GM12878 (cell line): ENCODE results near the gene USP28. TPM values are rescaled to one million over a fixed set of nuclear protein-coding genes. Genes with fewer than 3 reads are reported as not detected.

Experiments
- ATAC-seq: fragments of 200-7000 bp; cut with Tn5 transposase; 3 replicates; pipeline ENCODE4 v1.9.1; 2020; ENCODE audit warnings: mild to moderate bottlenecking, moderate library complexity
- BruUV-seq: library from RNA; stranded (reverse); fragments of 400-500 nt; replicated peaks from 2 replicates; lab custom pipeline; 2021; lab: Mats Ljungman, UMichigan
- CTCF ChIA-PET: fragments of 300-600 bp; sonication (Branson Sonifier 250); formaldehyde crosslinking; extraction: SDS; loops from one replicate; lab custom pipeline; 2021; ENCODE audit warnings: inconsistent platforms; lab: Yijun Ruan, JAX
- POLR2A ChIA-PET: fragments of 350-600 bp; formaldehyde crosslinking; extraction: SDS; loops from one replicate; lab custom pipeline; 2021; ENCODE audit warnings: inconsistent platforms; lab: Charles Lee
- RAD21 ChIA-PET: fragments of 300-600 bp; sonication (Branson Sonifier 250); formaldehyde crosslinking; loops from one replicate; lab custom pipeline; 2023; ENCODE audit warnings: antibody characterized with exemption; ENCODE audit not compliant: unreplicated experiment; lab: Charles Lee
- SMC1A ChIA-PET: fragments of 300-600 bp; sonication (Branson Sonifier 250); formaldehyde crosslinking; loops from one replicate; lab custom pipeline; 2023; ENCODE audit not compliant: unreplicated experiment, uncharacterized antibody; lab: Charles Lee
- DNase-seq: peaks from one replicate; pipeline ENCODE4 v3.0.0-alpha.2; 2011; ENCODE audit warnings: low read depth, low spot score
- FAIRE-seq: peaks from 3 replicates; lab custom pipeline; 2011; peaks lifted over from hg19 to GRCh38; lab: Jason Lieb, UNC
- H2AFZ ChIP-seq: 2 replicates; pipeline ENCODE4 v1.6.0; 2011; ENCODE audit warnings: low read depth, low read length, control low read depth; ENCODE audit not compliant: control insufficient read depth
- H3K27ac ChIP-seq: 2 replicates; pipeline ENCODE4 v1.5.1; 2011; ENCODE audit warnings: control low read depth; ENCODE audit not compliant: control insufficient read depth, insufficient read depth
- H3K27me3 ChIP-seq, 2 experiments: replicated peaks in 1 of 2; 2 replicates each; pipeline versions ENCODE4 v1.6.0 to v1.6.1; 2011; ENCODE audit warnings: low read length in 1 of 2; ENCODE audit not compliant: control insufficient read depth in 2 of 2, insufficient read depth in 2 of 2
- H3K36me3 ChIP-seq, 2 experiments: 2 replicates each; pipeline ENCODE4 v1.5.1; 2011; ENCODE audit warnings: low read length in 1 of 2; ENCODE audit not compliant: control insufficient read depth in 2 of 2, insufficient read depth in 2 of 2
- H3K4me1 ChIP-seq: 2 replicates; pipeline ENCODE4 v1.6.1; 2011; ENCODE audit warnings: mild to moderate bottlenecking, low read length, moderate library complexity, mixed read lengths; ENCODE audit not compliant: control insufficient read depth, insufficient read depth
- H3K4me2 ChIP-seq: 2 replicates; pipeline ENCODE4 v1.6.0; 2011; ENCODE audit warnings: control low read depth; ENCODE audit not compliant: control insufficient read depth, insufficient read depth
- H3K4me3 ChIP-seq: fragments of 200-600 bp; sonication (generic); 2 replicates; pipeline ENCODE4 v1.5.1; 2016
- H3K79me2 ChIP-seq: 2 replicates; pipeline ENCODE4 v1.6.0; 2011; ENCODE audit warnings: low read length; ENCODE audit not compliant: control insufficient read depth, insufficient read depth
- H3K9ac ChIP-seq: 2 replicates; pipeline ENCODE4 v1.8.0; 2011; ENCODE audit warnings: low read length, control low read depth, mixed read lengths; ENCODE audit not compliant: control insufficient read depth, insufficient read depth
- H3K9me3 ChIP-seq: replicated peaks from 3 replicates; pipeline ENCODE4 v1.5.1; 2011; ENCODE audit warnings: mild to moderate bottlenecking, low read length; ENCODE audit not compliant: control insufficient read depth, insufficient read depth
- H4K20me1 ChIP-seq: 2 replicates; pipeline ENCODE4 v1.6.0; 2011; ENCODE audit not compliant: control insufficient read depth, insufficient read depth
- CHD2 ChIP-seq: IDR thresholded peaks from 2 replicates; pipeline ENCODE4 v1.6.1; 2011; ENCODE audit warnings: low read depth, low read length, improper control_type of control experiment, borderline replicate concordance
- EED ChIP-seq: sonication (generic); IDR thresholded peaks from 2 replicates; pipeline ENCODE4 v1.6.1; 2016; ENCODE audit warnings: antibody characterized with exemption, low read depth
- EZH2 ChIP-seq: IDR thresholded peaks from 2 replicates; pipeline ENCODE4 v1.6.1; 2012; ENCODE audit warnings: low read depth, mild to moderate bottlenecking, control low read depth, inconsistent platforms, low read length, borderline replicate concordance; ENCODE audit not compliant: control insufficient read depth
- HCFC1 ChIP-seq: fragments of 150-350 bp; IDR thresholded peaks from 2 replicates; pipeline ENCODE4 v1.6.1; 2014; ENCODE audit warnings: low read length
- PAX5 ChIP-seq: IDR thresholded peaks from 2 replicates; pipeline ENCODE4 v1.6.1; 2011; ENCODE audit warnings: low read depth, low read length, borderline replicate concordance
- POLR2AphosphoS5 ChIP-seq: IDR thresholded peaks from 2 replicates; pipeline ENCODE4 v1.6.1; 2011; ENCODE audit warnings: mild to moderate bottlenecking, low read length, inconsistent platforms
- SRF ChIP-seq, 2 experiments: IDR thresholded peaks; 2 replicates each; pipeline ENCODE4 v1.6.1; 2011; ENCODE audit warnings: low read depth in 2 of 2, low read length in 2 of 2, mild to moderate bottlenecking in 1 of 2, moderate library complexity in 1 of 2
- STAT3 ChIP-seq: IDR thresholded peaks from 2 replicates; pipeline ENCODE4 v1.6.1; 2011; ENCODE audit warnings: low read depth, low read length, improper control_type of control experiment
- WGBS: methylation state at CpG from one replicate; pipeline ENCODE4 v1.1.6; 2016; ENCODE audit warnings: low lambda C conversion rate; ENCODE audit not compliant: insufficient replicate concordance, insufficient coverage; ENCODE audit errors: missing lambda C conversion rate; 5-methylcytosine and 5-hydroxymethylcytosine counted together
- in situ Hi-C: fragments of 300-500 bp; cut with MboI; formaldehyde crosslinking; loops from 9 replicates; pipeline ENCODE4 v1.14.3; 2018; ENCODE audit warnings: mixed read lengths
- intact Hi-C: fragments of 100-400 bp; cut with micrococcal nuclease; formaldehyde crosslinking; loops from one replicate; pipeline ENCODE4 v1.14.2; 2022; ENCODE audit not compliant: unreplicated experiment
- polyA plus RNA-seq, 11 experiments: library from polyadenylated mRNA; depleted of rRNA in 4 of 11; unstranded in 6 of 11; stranded (reverse) in 5 of 11; fragments of >200 nt; fragmentation: Nextera tagmentation in 4 of 11; fragmentation: Illumina TruSeq in 1 of 11; extraction: Ambion mirVana in 4 of 11; extraction: Trizol in 1 of 11; gene quantifications; 1 replicate in 1 of 11; 2 replicates in 10 of 11; pipeline versions ENCODE4 v1.2.1 to v1.2.3, GENCODE V29; 2011 to 2016; ENCODE audit warnings: inconsistent platforms in 2 of 11, missing spikeins in 2 of 11, low read depth in 1 of 11
- total RNA-seq, 4 experiments: library from RNA; depleted of rRNA in 3 of 4; stranded (reverse); fragments of >200 nt in 3 of 4; fragmentation: Illumina TruSeq in 1 of 4; extraction: Trizol in 1 of 4; gene quantifications; 2 replicates each; pipeline versions ENCODE4 v1.2.1 to v1.2.3, GENCODE V29; 2013 to 2021
- TF ChIP-seq, protein P1 (sequence below): IDR thresholded peaks from 2 replicates; pipeline ENCODE4 v1.6.1; 2011; ENCODE audit warnings: borderline replicate concordance, low read depth, mild to moderate bottlenecking, moderate library complexity, mixed read lengths, low read length; ENCODE audit not compliant: insufficient read depth; ENCODE audit errors: extremely low read length
- TF ChIP-seq, protein P2 (sequence below): fragments of 450-650 bp; IDR thresholded peaks from 2 replicates; pipeline ENCODE4 v1.6.1; 2017; ENCODE audit warnings: antibody characterized with exemption, mild to moderate bottlenecking, moderate library complexity
- TF ChIP-seq, protein P3 (sequence below): IDR thresholded peaks from 2 replicates; pipeline ENCODE4 v1.6.1; 2011; ENCODE audit warnings: low read depth, low read length, improper control_type of control experiment, borderline replicate concordance

USP28 gene
- total and polyA plus RNA-seq, 10 of the 15 experiments (the other 5 are each of a cell fraction or from before 2014, with no cell fraction given) = 2.8 to 60.4 (median 24.1) TPM

DNA sequence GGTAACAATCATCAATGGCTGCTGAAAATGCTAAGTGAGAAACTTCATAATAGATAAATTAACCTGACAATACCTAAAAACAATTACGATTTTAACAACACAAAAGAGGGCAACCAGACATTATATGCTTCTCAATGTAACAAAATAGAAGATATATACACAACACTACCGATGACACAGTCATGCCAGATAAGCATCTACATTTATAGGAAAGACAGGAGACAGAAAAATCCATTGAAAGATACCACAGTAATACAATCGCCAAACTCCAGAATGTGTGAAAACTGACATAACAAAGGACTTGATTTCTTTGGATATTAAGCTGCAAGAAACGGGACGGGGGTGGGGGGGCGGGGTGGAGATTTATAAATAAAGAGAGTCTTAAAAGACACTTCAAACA lies 28.3 kb downstream of the USP28 start (continued):
- TF ChIP-seq, protein P1, sequence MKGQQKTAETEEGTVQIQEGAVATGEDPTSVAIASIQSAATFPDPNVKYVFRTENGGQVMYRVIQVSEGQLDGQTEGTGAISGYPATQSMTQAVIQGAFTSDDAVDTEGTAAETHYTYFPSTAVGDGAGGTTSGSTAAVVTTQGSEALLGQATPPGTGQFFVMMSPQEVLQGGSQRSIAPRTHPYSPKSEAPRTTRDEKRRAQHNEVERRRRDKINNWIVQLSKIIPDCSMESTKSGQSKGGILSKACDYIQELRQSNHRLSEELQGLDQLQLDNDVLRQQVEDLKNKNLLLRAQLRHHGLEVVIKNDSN = no peak
- TF ChIP-seq, protein P2, sequence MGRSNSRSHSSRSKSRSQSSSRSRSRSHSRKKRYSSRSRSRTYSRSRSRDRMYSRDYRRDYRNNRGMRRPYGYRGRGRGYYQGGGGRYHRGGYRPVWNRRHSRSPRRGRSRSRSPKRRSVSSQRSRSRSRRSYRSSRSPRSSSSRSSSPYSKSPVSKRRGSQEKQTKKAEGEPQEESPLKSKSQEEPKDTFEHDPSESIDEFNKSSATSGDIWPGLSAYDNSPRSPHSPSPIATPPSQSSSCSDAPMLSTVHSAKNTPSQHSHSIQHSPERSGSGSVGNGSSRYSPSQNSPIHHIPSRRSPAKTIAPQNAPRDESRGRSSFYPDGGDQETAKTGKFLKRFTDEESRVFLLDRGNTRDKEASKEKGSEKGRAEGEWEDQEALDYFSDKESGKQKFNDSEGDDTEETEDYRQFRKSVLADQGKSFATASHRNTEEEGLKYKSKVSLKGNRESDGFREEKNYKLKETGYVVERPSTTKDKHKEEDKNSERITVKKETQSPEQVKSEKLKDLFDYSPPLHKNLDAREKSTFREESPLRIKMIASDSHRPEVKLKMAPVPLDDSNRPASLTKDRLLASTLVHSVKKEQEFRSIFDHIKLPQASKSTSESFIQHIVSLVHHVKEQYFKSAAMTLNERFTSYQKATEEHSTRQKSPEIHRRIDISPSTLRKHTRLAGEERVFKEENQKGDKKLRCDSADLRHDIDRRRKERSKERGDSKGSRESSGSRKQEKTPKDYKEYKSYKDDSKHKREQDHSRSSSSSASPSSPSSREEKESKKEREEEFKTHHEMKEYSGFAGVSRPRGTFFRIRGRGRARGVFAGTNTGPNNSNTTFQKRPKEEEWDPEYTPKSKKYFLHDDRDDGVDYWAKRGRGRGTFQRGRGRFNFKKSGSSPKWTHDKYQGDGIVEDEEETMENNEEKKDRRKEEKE = no peak
- TF ChIP-seq EZH2 (no peak), EED (no peak), HCFC1 (no peak), CHD2 (no peak), SRF (IDR thresholded peaks at IDR 0.05; ENCODE audit: low read depth in 2 of 2, low read length in 2 of 2) (no peak)

DNA sequence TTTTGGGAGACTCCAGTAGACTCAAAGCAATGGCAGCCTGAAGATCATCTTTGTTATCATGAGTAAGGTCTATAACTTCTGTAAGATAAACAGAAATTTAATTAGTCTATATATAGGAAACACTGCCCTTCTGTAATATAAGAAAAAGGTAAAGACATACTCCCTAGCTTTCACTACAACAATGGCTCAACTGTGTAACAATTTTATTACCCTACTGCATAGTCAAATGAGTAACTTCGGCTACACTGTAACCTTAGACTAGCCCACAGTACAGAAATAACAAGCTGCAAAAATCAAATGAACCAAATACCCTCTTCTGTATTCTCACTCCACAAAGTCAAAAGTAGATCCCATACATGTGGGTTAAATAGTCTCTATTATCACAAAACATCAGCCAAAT lies 33.7 kb downstream of the USP28 start:
- H4K20me1 ChIP-seq = no peaks in the 10 kb centered on the region
- 0% methylated on average over 1 of the region's 1 CpG for WGBS
- no TSS peak for BruUV-seq
- H3K9ac ChIP-seq = peak overlapping the region; percentile 26; the same call in 1 of the 2 replicates
- H3K36me3 ChIP-seq = peaks cover 1 to 10% of the 10 kb centered on the region in 2 experiments; a peak in 2 of 4 replicates
- FAIRE-seq (no peak), ATAC-seq (peak; percentile 49), DNase-seq (no peak)
- H3K27ac ChIP-seq = peak overlapping the region; percentile 39
- in situ Hi-C loops = no loop called here
- no peaks in the 10 kb centered on the region for H3K79me2 ChIP-seq
- ChIA-PET RAD21 (no interaction called here), SMC1A (interaction anchor here (1.1 to 1.5 kb wide), 4 partner anchors 13 to 33 kb away, joined by 3 to 6 read pairs (median 4); partner anchors contain the start of gene USP28), POLR2A (interaction anchor here (0.8 to 1.5 kb wide), 5 partner anchors 8 to 32 kb away, joined by 3 to 4 read pairs (median 3); no protein-coding TSS in a partner anchor), CTCF (interaction anchor here (0.5 to 2.0 kb wide), 5 partner anchors 13 to 54 kb away, joined by 3 to 7 read pairs (median 4); no protein-coding TSS in a partner anchor)
- TF ChIP-seq STAT3 (no peak), POLR2AphosphoS5 (no peak), PAX5 (no peak)
- TF ChIP-seq, protein P3, sequence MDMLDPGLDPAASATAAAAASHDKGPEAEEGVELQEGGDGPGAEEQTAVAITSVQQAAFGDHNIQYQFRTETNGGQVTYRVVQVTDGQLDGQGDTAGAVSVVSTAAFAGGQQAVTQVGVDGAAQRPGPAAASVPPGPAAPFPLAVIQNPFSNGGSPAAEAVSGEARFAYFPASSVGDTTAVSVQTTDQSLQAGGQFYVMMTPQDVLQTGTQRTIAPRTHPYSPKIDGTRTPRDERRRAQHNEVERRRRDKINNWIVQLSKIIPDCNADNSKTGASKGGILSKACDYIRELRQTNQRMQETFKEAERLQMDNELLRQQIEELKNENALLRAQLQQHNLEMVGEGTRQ = no peak
- intact Hi-C loops = no loop called here
- H3K4me3 ChIP-seq = peak overlapping the region; percentile 35; the same call in 1 of the 2 replicates
- H3K27me3 ChIP-seq = no peaks in the 10 kb centered on the region
- H3K4me1 ChIP-seq = peaks cover 28% of the 10 kb centered on the region
- no peaks in the 10 kb centered on the region for H3K9me3 ChIP-seq
- peak overlapping the region; percentile 78 for H3K4me2 ChIP-seq
- peak overlapping the region; percentile 51 for H2AFZ ChIP-seq
